H1 (cell line): ENCODE measurements around the gene EGFLAM. TPM values are rescaled to one million over a fixed set of nuclear protein-coding genes. Genes with fewer than 3 reads are reported as not detected.

Experiments
- CTCF ChIA-PET: fragments of 300-600 bp; sonication (Branson Sonifier 250); formaldehyde crosslinking; loops from one replicate; lab custom pipeline; 2021; ENCODE audit not compliant: partially characterized antibody; lab: Charles Lee
- POLR2A ChIA-PET: fragments of 300-600 bp; sonication (Branson Sonifier 250); formaldehyde crosslinking; loops from one replicate; lab custom pipeline; 2021; ENCODE audit warnings: inconsistent platforms; ENCODE audit not compliant: partially characterized antibody; lab: Charles Lee
- DNase-seq, 2 experiments: peaks; one replicate each; pipeline versions ENCODE4 v3.0.0 to v3.0.0-alpha.2; 2010 to 2022; ENCODE audit warnings: low spot score in 2 of 2, low read depth in 1 of 2, mixed read lengths in 1 of 2
- FAIRE-seq: peaks from 2 replicates; lab custom pipeline; 2011; peaks lifted over from hg19 to GRCh38; lab: Jason Lieb, UNC
- H2AFZ ChIP-seq: 2 replicates; pipeline ENCODE4 v1.8.1; 2012; ENCODE audit warnings: low read length, inconsistent platforms
- H2AK5ac ChIP-seq: 2 replicates; pipeline ENCODE4 v1.6.1; 2013; ENCODE audit warnings: low read depth, low read length
- H2BK120ac ChIP-seq: replicated peaks from 2 replicates; pipeline ENCODE3; 2013; ENCODE audit warnings: low read depth, low read length, inconsistent platforms
- H2BK12ac ChIP-seq: 2 replicates; pipeline ENCODE4 v1.6.1; 2013; ENCODE audit warnings: low read depth, low read length
- H2BK15ac ChIP-seq: 2 replicates; pipeline ENCODE4 v1.6.1; 2013; ENCODE audit warnings: low read length
- H2BK20ac ChIP-seq: 2 replicates; pipeline ENCODE4 v1.6.1; 2013; ENCODE audit warnings: low read length
- H2BK5ac ChIP-seq: 2 replicates; pipeline ENCODE4 v1.6.1; 2013; ENCODE audit warnings: low read depth, low read length
- H3K14ac ChIP-seq: 2 replicates; pipeline ENCODE4 v1.6.1; 2013; ENCODE audit warnings: inconsistent platforms; ENCODE audit not compliant: insufficient read length
- H3K18ac ChIP-seq: 2 replicates; pipeline ENCODE4 v1.6.1; 2013; ENCODE audit warnings: low read length; ENCODE audit errors: extremely low read depth
- H3K23ac ChIP-seq: 2 replicates; pipeline ENCODE4 v1.6.1; 2013; ENCODE audit warnings: inconsistent platforms; ENCODE audit not compliant: insufficient read length
- H3K23me2 ChIP-seq: 2 replicates; pipeline ENCODE4 v1.6.1; 2013; ENCODE audit warnings: low read depth, low read length
- H3K27ac ChIP-seq: 2 replicates; pipeline ENCODE4 v1.6.1; 2011; ENCODE audit warnings: low read depth, low read length, inconsistent platforms
- H3K27me3 ChIP-seq, 4 experiments: replicated peaks in 1 of 4; 1 replicate in 1 of 4; 2 replicates in 3 of 4; pipeline versions ENCODE4 v1.6.1 to v1.8.1; 2011 to 2013; ENCODE audit warnings: low read length in 3 of 4, mild to moderate bottlenecking in 3 of 4, inconsistent platforms in 2 of 4, mixed read lengths in 2 of 4, moderate library complexity in 1 of 4; ENCODE audit not compliant: control insufficient read depth in 3 of 4, insufficient read depth in 3 of 4; ENCODE audit errors: extremely low read depth in 1 of 4
- H3K36me3 ChIP-seq, 4 experiments: 2 replicates each; pipeline versions ENCODE4 v1.6.1 to v1.8.1; 2011 to 2013; ENCODE audit warnings: mild to moderate bottlenecking in 4 of 4, low read length in 3 of 4, moderate library complexity in 2 of 4, control low read depth in 1 of 4, inconsistent platforms in 1 of 4; ENCODE audit not compliant: insufficient read depth in 4 of 4, control insufficient read depth in 2 of 4
- H3K4ac ChIP-seq: replicated peaks from 2 replicates; pipeline ENCODE3; 2013; ENCODE audit warnings: low read length, low read depth, mixed read lengths, inconsistent platforms; ENCODE audit not compliant: insufficient read length
- H3K4me1 ChIP-seq, 4 experiments: replicated peaks in 1 of 4; 1 replicate in 1 of 4; 2 replicates in 3 of 4; pipeline versions ENCODE4 v1.6.1 to v1.8.1; 2011 to 2013; ENCODE audit warnings: low read length in 3 of 4, inconsistent platforms in 2 of 4, mixed read lengths in 1 of 4; ENCODE audit not compliant: insufficient read depth in 4 of 4, control insufficient read depth in 3 of 4
- H3K4me2 ChIP-seq, 2 experiments: 2 replicates each; pipeline versions ENCODE4 v1.6.1 to v1.8.1; 2011 to 2013; ENCODE audit warnings: low read depth in 2 of 2, low read length in 2 of 2, control low read depth in 1 of 2, inconsistent platforms in 1 of 2, mild to moderate bottlenecking in 1 of 2; ENCODE audit not compliant: insufficient read depth in 1 of 2
- H3K4me3 ChIP-seq, 4 experiments: fragments of 200-600, 300-600 bp in 1 of 4; sonication (generic), shearing (Covaris generic), sonication (Bioruptor Twin) in 1 of 4; 2 replicates each; pipeline versions ENCODE4 v1.5.1 to v1.8.1; 2011 to 2016; ENCODE audit warnings: low read length in 4 of 4, low read depth in 3 of 4, control low read depth in 2 of 4, inconsistent platforms in 2 of 4, mild to moderate bottlenecking in 2 of 4, mixed read lengths in 1 of 4, moderate library complexity in 1 of 4; ENCODE audit not compliant: insufficient read depth in 2 of 4; ENCODE audit errors: extremely low read depth in 1 of 4
- H3K56ac ChIP-seq: replicated peaks from 2 replicates; pipeline ENCODE3; 2013; ENCODE audit warnings: low read depth, mild to moderate bottlenecking, mixed read lengths, low read length, inconsistent platforms; ENCODE audit not compliant: insufficient read length
- H3K79me1 ChIP-seq: 2 replicates; pipeline ENCODE4 v1.6.1; 2013; ENCODE audit warnings: low read depth, low read length, control low read depth
- H3K79me2 ChIP-seq, 2 experiments: 2 replicates each; pipeline versions ENCODE4 v1.6.1 to v1.8.1; 2012 to 2013; ENCODE audit warnings: low read length in 2 of 2, mild to moderate bottlenecking in 2 of 2, inconsistent platforms in 1 of 2; ENCODE audit not compliant: insufficient read depth in 2 of 2, control insufficient read depth in 1 of 2
- H3K9ac ChIP-seq, 4 experiments: replicated peaks in 1 of 4; 1 replicate in 1 of 4; 2 replicates in 3 of 4; pipeline versions ENCODE4 v1.6.1 to v1.8.1; 2011 to 2013; ENCODE audit warnings: low read depth in 3 of 4, low read length in 3 of 4, control low read depth in 2 of 4, mild to moderate bottlenecking in 2 of 4, moderate library complexity in 2 of 4, inconsistent platforms in 1 of 4; ENCODE audit errors: extremely low read depth in 1 of 4
- H3K9me3 ChIP-seq, 2 experiments: 2 replicates each; pipeline versions ENCODE4 v1.6.1 to v1.8.1; 2012 to 2013; ENCODE audit warnings: mild to moderate bottlenecking in 2 of 2, moderate library complexity in 2 of 2, control low read depth in 1 of 2, inconsistent platforms in 1 of 2, low read depth in 1 of 2, low read length in 1 of 2, mixed read lengths in 1 of 2; ENCODE audit not compliant: insufficient read depth in 2 of 2
- H4K20me1 ChIP-seq, 2 experiments: replicated peaks in 1 of 2; 2 replicates each; pipeline versions ENCODE3 to v1.8.1; 2011 to 2013; ENCODE audit warnings: inconsistent platforms in 2 of 2, low read length in 2 of 2, mild to moderate bottlenecking in 1 of 2; ENCODE audit not compliant: insufficient read depth in 2 of 2, control insufficient read depth in 1 of 2
- H4K5ac ChIP-seq: 2 replicates; pipeline ENCODE4 v1.6.1; 2013; ENCODE audit warnings: low read length, low read depth, mixed read lengths, inconsistent platforms; ENCODE audit not compliant: insufficient read length
- H4K8ac ChIP-seq: 2 replicates; pipeline ENCODE4 v1.8.0; 2013; ENCODE audit warnings: mild to moderate bottlenecking, moderate library complexity, low read length, inconsistent platforms; ENCODE audit not compliant: insufficient read depth; ENCODE audit errors: extremely low read depth
- H4K91ac ChIP-seq: replicated peaks from 2 replicates; pipeline ENCODE3; 2013; ENCODE audit warnings: low read length, mixed read lengths, inconsistent platforms; ENCODE audit not compliant: insufficient read length
- ASH2L ChIP-seq: fragments of 200-600, 300-600 bp; sonication (generic); IDR thresholded peaks from one replicate; pipeline ENCODE4 v1.7.1; 2017; ENCODE audit warnings: low read length
- ATF3 ChIP-seq: IDR thresholded peaks from 2 replicates; pipeline ENCODE4 v1.6.1; 2011; ENCODE audit warnings: low read depth, mild to moderate bottlenecking, low read length; ENCODE audit not compliant: insufficient read depth
- CTBP2 ChIP-seq: IDR thresholded peaks from 2 replicates; pipeline ENCODE4 v1.7.0; 2011; ENCODE audit warnings: borderline replicate concordance, mild to moderate bottlenecking, moderate library complexity, mixed read lengths, low read length; ENCODE audit not compliant: insufficient read depth, insufficient read length
- EGR1 ChIP-seq: IDR thresholded peaks from 2 replicates; pipeline ENCODE4 v1.6.1; 2011; ENCODE audit warnings: low read depth, low read length, borderline replicate concordance
- EP300 ChIP-seq, 2 experiments: IDR thresholded peaks; 1 replicate in 1 of 2; 2 replicates in 1 of 2; pipeline ENCODE4 v1.6.1; 2011 to 2012; ENCODE audit warnings: low read depth in 2 of 2, low read length in 2 of 2, mild to moderate bottlenecking in 2 of 2, borderline replicate concordance in 1 of 2, inconsistent platforms in 1 of 2, moderate library complexity in 1 of 2
- RAD21 ChIP-seq, 2 experiments: IDR thresholded peaks in 1 of 2; conservative IDR thresholded peaks in 1 of 2; 2 replicates each; pipeline ENCODE4 v1.6.1; 2011; ENCODE audit warnings: low read depth in 2 of 2, low read length in 2 of 2, improper control_type of control experiment in 1 of 2, inconsistent platforms in 1 of 2, mild to moderate bottlenecking in 1 of 2, moderate library complexity in 1 of 2
- SIN3A ChIP-seq, 2 experiments: IDR thresholded peaks in 1 of 2; conservative IDR thresholded peaks in 1 of 2; 2 replicates each; pipeline ENCODE4 v1.6.1; 2011 to 2012; ENCODE audit warnings: low read length in 2 of 2, improper control_type of control experiment in 1 of 2, low read depth in 1 of 2, mild to moderate bottlenecking in 1 of 2
- SP1 ChIP-seq: IDR thresholded peaks from 2 replicates; pipeline ENCODE4 v1.6.1; 2011; ENCODE audit warnings: low read depth, low read length
- USF2 ChIP-seq: IDR thresholded peaks from 2 replicates; pipeline ENCODE4 v1.6.1; 2011; ENCODE audit warnings: low read length, improper control_type of control experiment
- WGBS, 2 experiments: shearing (Covaris generic) in 1 of 2; methylation state at CpG; one replicate each; pipeline versions ENCODE4 v1.1.6 to v1.1.7; 2013 to 2015; ENCODE audit warnings: low lambda C conversion rate in 2 of 2, mixed read lengths in 2 of 2, inconsistent platforms in 1 of 2, low coverage in 1 of 2, missing lambda C conversion rate in 1 of 2; ENCODE audit not compliant: insufficient replicate concordance in 2 of 2, insufficient coverage in 1 of 2, insufficient read length in 1 of 2; ENCODE audit errors: extremely low coverage in 1 of 2, missing lambda C conversion rate in 1 of 2; 5-methylcytosine and 5-hydroxymethylcytosine counted together
- polyA plus RNA-seq, 7 experiments: library from polyadenylated mRNA; depleted of rRNA in 3 of 7; stranded (reverse) in 5 of 7; unstranded in 2 of 7; fragments of >200 nt in 5 of 7; fragments of 200-250 nt in 2 of 7; gene quantifications; 1 replicate in 5 of 7; 2 replicates in 1 of 7; 4 replicates in 1 of 7; pipeline versions ENCODE4 v1.2.1 to v1.2.3, GENCODE V29; 2011 to 2013; ENCODE audit warnings: missing spikeins in 2 of 7, mixed read lengths in 2 of 7
- total RNA-seq: library from RNA; stranded (reverse); fragmentation: NEBNext Ultra II Directional; extraction: Animal tissue kit (Norgen Biotek cat#: 25700); gene quantifications from 2 replicates; pipeline ENCODE4 v1.2.1, GENCODE V29; 2021

The EGFLAM gene
- total and polyA plus RNA-seq, 2 of the 8 experiments (the other 6 are each of a cell fraction or from before 2014, with no cell fraction given) = 0.20 to 0.24 TPM

DNA sequence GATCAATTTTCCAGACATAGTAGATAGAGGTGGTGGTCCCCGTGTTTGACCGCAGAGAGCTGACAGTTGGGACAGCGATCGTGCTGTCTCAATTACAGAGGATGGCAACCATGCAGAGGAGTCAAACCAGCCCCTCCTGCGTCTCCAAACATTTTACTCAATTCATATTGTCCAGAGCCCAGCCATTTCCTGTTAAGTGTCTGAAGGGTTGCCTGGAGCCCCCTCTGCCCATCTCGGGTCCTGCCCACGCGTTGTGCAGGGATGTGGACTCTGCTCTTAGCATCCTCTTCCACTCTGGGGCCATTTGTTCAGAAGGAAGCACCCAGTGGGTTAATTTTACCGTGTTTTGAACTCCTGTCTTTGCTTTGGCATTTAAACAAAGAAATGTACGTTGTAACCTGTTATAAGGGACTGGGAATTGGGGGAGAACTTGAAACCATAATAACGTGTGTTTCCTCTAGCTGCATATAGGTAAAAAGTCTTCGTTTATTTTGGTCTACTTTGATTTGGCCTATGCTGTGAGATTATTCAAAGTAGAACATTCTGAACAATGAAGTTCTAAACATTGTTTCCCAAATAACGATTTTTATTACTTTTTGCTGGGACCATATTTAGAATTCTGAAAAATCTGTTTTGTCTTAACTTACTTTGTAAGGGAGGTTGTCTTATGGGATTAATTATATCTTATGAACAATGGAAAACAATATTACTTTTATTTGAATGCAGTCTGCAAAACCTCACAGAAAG lies 876 bp downstream of the EGFLAM start:
- Histone ChIP-seq H3K23me2 (peaks cover 10% of the 10 kb centered on the region; the same call in 1 of the 2 replicates), H2BK5ac (no peak overlapping the region), H3K27me3 (peaks cover 27 to 65% (median 47%) of the 10 kb centered on the region in 4 experiments), H3K36me3 (no peaks in the 10 kb centered on the region), H3K23ac (no peak overlapping the region), H4K91ac (no peak overlapping the region), H2AK5ac (no peak overlapping the region), H3K56ac (no peak overlapping the region), H3K27ac (no peak overlapping the region), H2BK120ac (no peak overlapping the region), H2AFZ (no peak overlapping the region), H4K20me1 (peaks cover 0 to 3% of the 10 kb centered on the region in 2 experiments), H3K4me1 (peaks cover 4 to 12% (median 5%) of the 10 kb centered on the region in 4 experiments), H3K18ac (no peak overlapping the region), H4K8ac (no peak overlapping the region), H3K9me3 (no peaks in the 10 kb centered on the region), H2BK20ac (no peak overlapping the region), H4K5ac (no peak overlapping the region), H2BK12ac (no peak overlapping the region), H3K4me2 (peak overlapping the region; percentile 91 to 92), H3K14ac (no peak overlapping the region), H3K4me3 (peak overlapping the region; percentile 42 to 70 (median 54)), H3K79me2 (no peaks in the 10 kb centered on the region), H3K79me1 (no peaks in the 10 kb centered on the region), H2BK15ac (no peak overlapping the region), H3K4ac (no peak overlapping the region), H3K9ac (no peak overlapping the region)
- CTCF ChIA-PET = interaction anchor here (0.7 to 1.0 kb wide), 4 partner anchors 33 to 161 kb away, joined by 3 to 4 read pairs (median 3); no protein-coding TSS in a partner anchor
- DNase-seq (no peak), FAIRE-seq (no peak)
- POLR2A ChIA-PET = interaction anchor here (0.6 to 1.7 kb wide), 2 partner anchors 10 to 845 kb away, joined by 3 to 4 read pairs; no protein-coding TSS in a partner anchor
- WGBS, 2 experiments = 15% methylated on average over 13 of the region's 13 CpGs; no CpG with 5 or more reads in 1 of the 2 experiments
- TF ChIP-seq SIN3A (conservative IDR thresholded peaks at IDR 0.05 in 1 of 2, IDR thresholded peaks at IDR 0.05 in 1 of 2; ENCODE audit: low read depth in 1 of 2, low read length in 2 of 2) = no peak
- no peak for TF ChIP-seq EP300 (IDR thresholded peaks at IDR 0.05; ENCODE audit: borderline replicate concordance in 1 of 2, low read depth in 2 of 2, low read length in 2 of 2)
- no peak for TF ChIP-seq USF2
- TF ChIP-seq ASH2L = no peak
- no peak for TF ChIP-seq EGR1
- no peak for TF ChIP-seq SP1
- no peak for TF ChIP-seq CTBP2
- TF ChIP-seq ATF3 = no peak
- no peak for TF ChIP-seq RAD21 (IDR thresholded peaks at IDR 0.05 in 1 of 2, conservative IDR thresholded peaks at IDR 0.05 in 1 of 2; ENCODE audit: low read depth in 2 of 2, low read length in 2 of 2)
